Astrocyte of the spinal cord (primary cell): ENCODE results near the gene DEFB115.
"Not testable (repeated sequence)": the region's sequence is repeated elsewhere in the genome, so short reads cannot be mapped to it uniquely, and the experiment has no call there.

ENCODE experiments used
- DNase-seq: peaks from one replicate; pipeline ENCODE4 v3.0.0; 2011; ENCODE audit warnings: low read depth, low spot score
- H3K4me3 ChIP-seq: 2 replicates; pipeline ENCODE4 v1.5.1; 2011; ENCODE audit warnings: low read depth, mild to moderate bottlenecking, low read length, moderate library complexity
- CTCF ChIP-seq: IDR thresholded peaks from 2 replicates; pipeline ENCODE4 v1.5.1; 2012; ENCODE audit warnings: low read depth, mild to moderate bottlenecking, low read length, inconsistent platforms
- in situ Hi-C: cut with HindIII; loops from 2 replicates; pipeline ENCODE4 v1.10.0; 2017; ENCODE audit warnings: low sequenced_read_pairs

The DEFB115 gene

DNA sequence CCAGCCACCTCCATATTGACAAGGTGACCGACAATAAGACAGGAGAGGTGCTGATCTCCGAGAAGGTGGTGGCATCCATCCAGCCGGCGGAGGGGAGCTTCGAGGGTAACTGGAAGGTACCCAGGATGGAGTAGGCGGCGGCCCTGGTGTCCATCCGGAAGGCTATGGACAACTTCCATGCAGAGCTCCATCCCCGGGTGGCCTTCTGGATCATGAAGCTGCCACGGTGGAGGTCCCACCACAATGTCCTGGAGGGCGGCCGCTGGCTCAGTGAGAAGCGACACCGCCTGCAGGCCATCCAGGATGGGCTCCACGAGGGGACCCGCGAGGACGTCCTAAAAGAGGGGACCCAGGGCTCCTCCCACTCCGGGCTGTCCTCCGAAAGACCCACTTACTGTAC, 17.0 kb downstream of the DEFB115 start:
- TF ChIP-seq CTCF, result no peak
- no peak overlapping the region for H3K4me3 ChIP-seq
- no peak for DNase-seq
- in situ Hi-C loops, result no loop called here

- DNase-seq, result no peak
- no peak for TF ChIP-seq CTCF
- in situ Hi-C loops, result no loop called here
- H3K4me3 ChIP-seq, result no peak overlapping the region
Observed at GRCh38 chr20:31278178-31278577, 20.7 kb downstream of the DEFB115 start.

DNA sequence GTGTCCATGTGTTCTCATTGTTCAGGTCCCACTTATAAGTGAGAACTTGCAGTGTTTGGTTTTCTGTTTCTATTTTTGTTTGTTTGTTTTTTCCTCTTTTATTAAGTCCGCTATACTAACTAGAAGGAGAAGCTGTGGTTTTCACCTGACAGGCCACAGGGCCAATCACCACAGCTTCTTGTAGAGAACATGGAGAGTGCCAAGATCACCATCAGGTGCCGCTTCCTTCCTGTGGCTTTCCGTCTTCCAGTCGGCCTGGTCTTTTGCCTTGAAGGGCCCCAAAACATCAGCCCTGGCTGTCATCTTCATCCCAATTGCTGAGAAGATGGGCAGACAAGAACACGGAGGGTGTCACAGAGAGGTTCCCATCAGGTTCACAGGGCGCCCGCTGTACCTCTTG, 27.5 kb downstream of the DEFB115 start:
- in situ Hi-C loops, H3K4me3 ChIP-seq, DNase-seq: not testable (repeated sequence)

- no peak within 1 kb of the TSS for H3K4me3 ChIP-seq
- in situ Hi-C loops, result no loop called here
- TF ChIP-seq CTCF, result no peak
- DNase-seq, result no peak
Observed at GRCh38 chr20:31308535-31309162, 51.2 kb downstream of the DEFB115 start, which contains the start of gene DEFB116. TSS of gene DEFB116 (minus strand) at chr20:31308585. CDS start at chr20:31308585, 0 bp downstream.
